NCI-H1092 (cell line): ENCODE data around the gene ABI3.
A peak's percentile ranks its signal among the peaks of the same experiment; 100 is the strongest.
"Not testable (repeated sequence)": the region's sequence is repeated elsewhere in the genome, so short reads cannot be mapped to it uniquely, and the experiment has no call there.

Source experiments
- DNase-seq: peaks from one replicate; lab custom pipeline; 2025; lab: John Stamatoyannopoulos, UW

Gene ABI3

GRCh38 chr17:49210158-49211029 lies at the start of gene ABI3, which contains the start of gene GNGT2:
Gene ABI3, plus strand, starts transcription at chr17:49210707. Its CDS starts 18 bp downstream, at chr17:49210725.
Gene GNGT2, minus strand, starts transcription at chr17:49210574. Its CDS starts 3,152 bp downstream, at chr17:49207422.
- DNase-seq: no peak

GRCh38 chr17:49162866-49163265 lies 47.6 kb upstream of the ABI3 start:
- DNase-seq: no peak

GRCh38 chr17:49165143-49165542 lies 45.4 kb upstream of the ABI3 start:
- no peak for DNase-seq

- DNase-seq: no peak
Measured at GRCh38 chr17:49168706-49169105, 41.8 kb upstream of the ABI3 start.

- DNase-seq: no peak
Measured at GRCh38 chr17:49170216-49170615, 40.3 kb upstream of the ABI3 start.

GRCh38 chr17:49170711-49171110 lies 39.8 kb upstream of the ABI3 start:
- not testable (repeated sequence) for DNase-seq

GRCh38 chr17:49175978-49176377 lies 34.5 kb upstream of the ABI3 start:
- not testable (repeated sequence) for DNase-seq

- peak; percentile 15 for DNase-seq
Measured at GRCh38 chr17:49180303-49180702, 30.2 kb upstream of the ABI3 start.

GRCh38 chr17:49180998-49181635 lies 29.4 kb upstream of the ABI3 start:
- DNase-seq: no peak

- DNase-seq: no peak
Measured at GRCh38 chr17:49183341-49183740, 27.2 kb upstream of the ABI3 start.

GRCh38 chr17:49183801-49184200 lies 26.7 kb upstream of the ABI3 start:
- no peak for DNase-seq

GRCh38 chr17:49184522-49184921 lies 26.0 kb upstream of the ABI3 start:
- DNase-seq: not testable (repeated sequence)

GRCh38 chr17:49185381-49185780 lies 25.1 kb upstream of the ABI3 start:
- not testable (repeated sequence) for DNase-seq

GRCh38 chr17:49187301-49187700 lies 23.2 kb upstream of the ABI3 start:
- DNase-seq: no peak

- DNase-seq: no peak
Measured at GRCh38 chr17:49190932-49191331, 19.6 kb upstream of the ABI3 start.

GRCh38 chr17:49191409-49191916 lies 19.0 kb upstream of the ABI3 start:
- no peak for DNase-seq

- peak; percentile 92 for DNase-seq
Measured at GRCh38 chr17:49191917-49192741, 18.4 kb upstream of the ABI3 start.

GRCh38 chr17:49193513-49194296 lies 16.8 kb upstream of the ABI3 start:
- DNase-seq: no peak

GRCh38 chr17:49194297-49194607 lies 16.3 kb upstream of the ABI3 start:
- no peak for DNase-seq

GRCh38 chr17:49195751-49196150 lies 14.8 kb upstream of the ABI3 start:
- DNase-seq: no peak

- DNase-seq: no peak
Measured at GRCh38 chr17:49196520-49196919, 14.0 kb upstream of the ABI3 start.
